ENCODE data around the gene KMT2C.
"Not testable (repeated sequence)": the region's sequence is repeated elsewhere in the genome, so short reads cannot be mapped to it uniquely, and the experiment has no call there.

DNA sequence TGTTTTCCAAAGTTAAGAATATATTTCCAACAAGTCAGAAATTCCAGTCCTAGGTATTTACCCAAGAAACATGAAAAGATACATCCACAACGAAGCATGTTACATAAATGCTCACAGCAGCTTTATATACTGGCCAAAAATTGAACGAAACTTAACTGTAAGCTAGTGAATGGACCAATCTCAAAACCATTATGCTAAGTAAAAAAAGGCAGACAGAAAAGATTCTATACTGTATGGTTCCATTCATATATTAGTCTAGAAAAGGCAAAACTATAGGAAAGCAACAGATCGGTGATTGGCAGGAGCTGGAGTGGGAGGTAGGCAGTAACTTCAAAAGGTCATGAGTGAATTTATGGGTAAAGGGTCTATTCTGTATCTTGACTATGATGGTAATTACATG is 150.8 kb downstream of the KMT2C start:
- TF ChIP-seq EZH2 (IDR thresholded peaks at IDR 0.05; ENCODE audit: insufficient read depth, poor library complexity, severe bottlenecking); EZH2phosphoT487 (IDR thresholded peaks at IDR 0.05; ENCODE audit: insufficient read depth, low read depth): not testable (repeated sequence)
